WI38 (cell line): ENCODE results near the gene ODC1.

Source experiments
- H3K4me3 ChIP-seq: 2 replicates; pipeline ENCODE4 v1.5.1; 2011; ENCODE audit warnings: low read depth, mild to moderate bottlenecking, control low read depth, low read length
- TF ChIP-seq, protein P1 (sequence below): IDR thresholded peaks from 2 replicates; pipeline ENCODE4 v1.5.1; 2012; ENCODE audit warnings: low read depth, mild to moderate bottlenecking, control low read depth, low read length

The ODC1 gene

DNA sequence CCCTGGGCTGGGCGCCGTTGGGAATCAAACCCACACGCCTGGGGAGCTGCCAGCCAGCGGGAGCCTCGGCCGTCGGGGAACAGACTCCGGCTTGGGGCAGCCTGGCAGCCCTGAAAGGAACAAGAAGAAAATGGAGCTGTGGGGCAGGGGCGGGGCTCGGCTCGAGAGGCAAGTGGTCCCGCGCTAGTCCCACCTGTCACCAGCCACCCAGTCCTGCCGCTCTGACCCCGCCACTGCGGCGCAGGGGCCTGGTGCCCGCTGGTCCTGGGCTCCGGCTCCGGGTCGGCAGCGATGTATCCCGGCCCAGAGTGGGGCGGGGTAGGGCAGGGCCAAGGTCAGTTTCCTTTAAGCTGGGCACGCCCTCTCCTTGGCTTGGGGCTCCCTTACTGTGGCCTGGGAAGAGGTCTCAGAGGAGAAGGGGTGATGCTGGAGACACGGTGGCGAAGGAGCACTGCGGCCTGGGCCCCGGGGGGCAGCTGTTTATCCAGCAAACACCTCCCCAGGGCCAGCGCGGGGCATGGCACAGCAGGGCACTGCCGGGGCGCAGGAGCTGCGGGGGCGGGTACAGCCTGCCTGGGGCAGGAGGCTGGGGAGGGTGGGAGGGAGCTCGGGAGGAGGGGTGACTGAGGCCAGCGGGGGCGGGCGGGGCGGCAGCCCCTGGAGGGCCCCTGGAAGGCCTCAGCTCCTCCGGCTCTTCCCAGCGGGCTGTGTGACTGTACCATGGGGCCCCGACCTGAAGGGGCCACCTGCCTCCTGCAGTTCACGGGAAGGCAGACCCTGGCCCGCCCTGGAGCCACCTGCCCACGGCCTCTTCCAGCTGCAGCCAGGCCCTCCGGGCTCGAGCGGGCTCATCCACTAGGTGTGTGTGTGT, 15.6 kb downstream of the ODC1 start:
- TF ChIP-seq, protein P1, sequence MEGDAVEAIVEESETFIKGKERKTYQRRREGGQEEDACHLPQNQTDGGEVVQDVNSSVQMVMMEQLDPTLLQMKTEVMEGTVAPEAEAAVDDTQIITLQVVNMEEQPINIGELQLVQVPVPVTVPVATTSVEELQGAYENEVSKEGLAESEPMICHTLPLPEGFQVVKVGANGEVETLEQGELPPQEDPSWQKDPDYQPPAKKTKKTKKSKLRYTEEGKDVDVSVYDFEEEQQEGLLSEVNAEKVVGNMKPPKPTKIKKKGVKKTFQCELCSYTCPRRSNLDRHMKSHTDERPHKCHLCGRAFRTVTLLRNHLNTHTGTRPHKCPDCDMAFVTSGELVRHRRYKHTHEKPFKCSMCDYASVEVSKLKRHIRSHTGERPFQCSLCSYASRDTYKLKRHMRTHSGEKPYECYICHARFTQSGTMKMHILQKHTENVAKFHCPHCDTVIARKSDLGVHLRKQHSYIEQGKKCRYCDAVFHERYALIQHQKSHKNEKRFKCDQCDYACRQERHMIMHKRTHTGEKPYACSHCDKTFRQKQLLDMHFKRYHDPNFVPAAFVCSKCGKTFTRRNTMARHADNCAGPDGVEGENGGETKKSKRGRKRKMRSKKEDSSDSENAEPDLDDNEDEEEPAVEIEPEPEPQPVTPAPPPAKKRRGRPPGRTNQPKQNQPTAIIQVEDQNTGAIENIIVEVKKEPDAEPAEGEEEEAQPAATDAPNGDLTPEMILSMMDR: no peak
- H3K4me3 ChIP-seq: peak overlapping the region; percentile 49

DNA sequence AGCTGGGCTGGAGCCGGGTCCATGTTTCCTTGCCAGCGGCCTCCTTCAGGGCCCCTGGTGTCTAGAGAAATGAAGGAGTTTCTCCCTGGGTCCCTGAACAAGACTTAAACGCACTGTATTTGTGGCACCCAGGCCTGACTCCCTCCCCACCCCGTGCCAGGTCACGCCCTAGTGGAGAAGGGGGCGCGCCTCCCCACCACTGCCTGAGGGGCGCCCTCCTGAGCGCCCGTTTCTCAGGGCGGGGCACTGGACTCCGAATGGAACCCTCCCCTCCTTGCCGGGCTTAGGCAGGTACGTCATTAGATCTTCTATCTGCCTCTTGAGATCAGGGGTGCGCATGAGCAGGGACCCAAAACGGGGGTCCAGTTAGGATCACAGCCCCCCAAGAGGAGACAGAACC, 16.3 kb downstream of the ODC1 start:
- TF ChIP-seq, protein P1: no peak
- H3K4me3 ChIP-seq: peak overlapping the region; percentile 49; the same call in 1 of the 2 replicates

DNA sequence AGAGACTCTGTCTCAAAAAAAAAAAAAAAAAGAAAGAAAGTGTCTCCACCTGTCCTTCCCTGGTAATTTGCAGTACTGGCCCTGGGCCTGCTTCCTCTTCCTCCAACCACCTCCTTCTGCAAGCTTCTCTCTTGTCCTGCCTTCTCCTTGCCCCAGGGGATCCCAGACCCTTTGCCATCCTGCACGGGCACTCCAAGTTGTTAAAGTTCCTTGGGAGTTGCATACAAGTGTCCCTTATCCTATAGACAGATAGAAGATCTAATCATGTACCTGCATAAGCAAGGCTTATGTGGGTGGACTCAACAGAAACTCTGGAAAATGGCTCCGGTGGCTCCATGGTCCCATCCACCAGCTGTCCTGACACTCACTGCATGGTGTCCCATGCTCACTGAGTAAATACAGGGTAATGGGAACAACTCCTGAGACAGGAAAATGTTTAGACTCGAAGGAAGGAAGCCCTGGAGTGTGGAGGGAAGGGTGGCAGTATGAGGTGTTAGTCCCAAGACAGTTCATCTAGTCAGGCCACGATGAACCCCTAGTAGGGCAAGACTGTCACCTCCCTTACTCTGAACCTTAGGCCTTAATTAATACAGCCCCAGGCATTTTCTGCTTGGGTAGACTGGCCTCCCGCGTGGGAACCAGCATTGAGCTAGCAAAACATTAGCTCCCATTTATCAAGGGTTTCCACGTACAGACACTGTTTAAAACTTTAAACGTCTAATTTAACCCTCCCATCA, 17.1 kb downstream of the ODC1 start:
- TF ChIP-seq, protein P1: no peak
- no peak overlapping the region for H3K4me3 ChIP-seq

DNA sequence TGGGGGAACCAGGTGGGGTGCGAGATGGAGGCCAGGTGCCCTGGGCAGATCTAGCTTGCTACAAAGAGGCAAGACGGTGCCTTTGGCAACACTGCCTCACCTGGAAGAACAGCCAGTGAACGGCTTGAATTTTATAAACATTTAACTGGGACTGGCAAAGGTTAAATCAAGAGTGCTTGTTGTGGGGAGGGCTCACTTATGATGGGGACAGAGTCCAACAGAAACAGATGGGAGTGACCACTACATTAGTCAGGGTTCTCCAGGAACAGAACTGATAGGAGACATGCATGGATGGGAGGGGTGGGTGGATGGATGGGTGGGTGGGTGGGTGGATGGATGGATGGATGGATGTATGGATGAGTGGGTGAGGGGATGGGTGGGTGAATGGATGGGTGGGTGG, 19.2 kb downstream of the ODC1 start:
- H3K4me3 ChIP-seq: no peak overlapping the region
- TF ChIP-seq, protein P1: no peak

DNA sequence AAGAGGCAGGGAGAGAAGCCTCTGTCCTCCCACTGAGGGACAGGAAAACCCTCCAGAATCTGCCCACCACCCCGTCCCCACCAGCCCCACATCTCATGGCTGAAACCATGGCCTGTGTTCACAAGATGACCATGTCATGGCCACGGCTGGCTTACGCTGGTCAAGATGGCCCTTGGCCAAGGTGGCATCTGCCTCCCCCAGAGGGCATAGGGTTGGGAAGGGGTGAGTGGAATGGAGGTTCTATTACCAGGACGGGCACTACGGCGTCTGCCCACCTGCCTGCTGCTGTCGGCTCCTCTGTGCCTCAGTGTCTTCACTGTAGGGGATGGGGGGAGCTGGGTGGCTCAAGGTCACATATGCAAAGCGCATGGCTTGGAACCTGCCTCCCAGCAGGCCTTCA, 19.8 kb downstream of the ODC1 start:
- H3K4me3 ChIP-seq: no peak overlapping the region
- TF ChIP-seq, protein P1: no peak

DNA sequence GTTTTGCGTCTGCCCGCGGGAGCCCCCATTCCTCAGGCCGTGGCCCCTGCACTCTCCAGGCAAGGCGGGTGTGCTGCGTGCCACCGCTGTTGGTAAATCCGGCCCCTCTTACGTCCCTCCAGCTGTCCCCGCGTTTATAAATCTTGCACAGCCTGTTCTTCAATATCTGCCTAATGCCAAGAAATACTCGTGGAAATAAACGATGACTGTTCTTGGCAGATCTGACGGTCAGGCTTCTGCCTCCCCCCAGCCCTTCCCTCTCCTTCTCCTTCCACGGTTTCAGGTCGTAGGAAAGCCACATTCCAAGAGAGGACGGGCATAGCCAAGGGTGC, 20.5 kb downstream of the ODC1 start:
- TF ChIP-seq, protein P1: no peak

More for the DNA sequence above, 20.5 kb downstream of the ODC1 start:
- H3K4me3 ChIP-seq: no peak overlapping the region
